Spleen (tissue), 11 donors: ENCODE measurements around the gene TLK1. TPM values are rescaled to one million over a fixed set of nuclear protein-coding genes. Genes with fewer than 3 reads are reported as not detected.

ENCODE experiments used
- DNase-seq: peaks from one replicate; pipeline ENCODE4 v3.0.0-alpha.2; 2020
- H3K27ac ChIP-seq, 8 donors: fragments of 200-600 bp; sonication (generic) in 7 of 8; 1 replicate in 4 of 8; 2 replicates in 4 of 8; pipeline versions ENCODE4 v1.5.0 to v1.8.0; 2016 to 2021; ENCODE audit warnings: inconsistent platforms in 4 of 8, mild to moderate bottlenecking in 4 of 8, moderate library complexity in 1 of 8
- H3K27me3 ChIP-seq, 7 donors: fragments of 200-600 bp; sonication (generic) in 6 of 7; replicated peaks in 1 of 7; 1 replicate in 4 of 7; 2 replicates in 3 of 7; pipeline versions ENCODE4 v1.5.0 to v1.8.0; 2016 to 2021; ENCODE audit warnings: inconsistent platforms in 3 of 7, mild to moderate bottlenecking in 1 of 7
- H3K36me3 ChIP-seq, 6 donors: fragments of 200-600 bp; sonication (generic) in 5 of 6; 1 replicate in 4 of 6; 2 replicates in 2 of 6; pipeline versions ENCODE4 v1.5.0 to v1.8.0; 2016 to 2021; ENCODE audit warnings: inconsistent platforms in 2 of 6
- H3K4me1 ChIP-seq, 6 donors: fragments of 200-600 bp; sonication (generic) in 5 of 6; 1 replicate in 3 of 6; 2 replicates in 3 of 6; pipeline versions ENCODE4 v1.5.0 to v1.8.0; 2016 to 2021; ENCODE audit warnings: inconsistent platforms in 3 of 6
- H3K4me3 ChIP-seq, 8 donors: fragments of 200-600 bp; sonication (generic) in 7 of 8; 1 replicate in 4 of 8; 2 replicates in 4 of 8; pipeline versions ENCODE4 v1.5.0 to v1.8.0; 2016 to 2021; ENCODE audit warnings: inconsistent platforms in 4 of 8, mild to moderate bottlenecking in 4 of 8, moderate library complexity in 2 of 8
- H3K9me3 ChIP-seq, 8 donors: fragments of 200-600 bp; sonication (generic) in 7 of 8; 1 replicate in 4 of 8; 2 replicates in 4 of 8; pipeline versions ENCODE4 v1.5.0 to v1.8.0; 2016 to 2021; ENCODE audit warnings: inconsistent platforms in 4 of 8
- POLR2A ChIP-seq, 3 donors: fragments of 450-650 bp; IDR thresholded peaks; one replicate each; pipeline ENCODE4 v1.5.1; 2017; ENCODE audit warnings: antibody characterized with exemption in 3 of 3, mild to moderate bottlenecking in 1 of 3
- POLR2AphosphoS5 ChIP-seq, 3 donors: sonication (generic); formaldehyde crosslinking; IDR thresholded peaks; one replicate each; pipeline ENCODE4 v1.5.1; 2017; ENCODE audit warnings: antibody characterized with exemption in 3 of 3
- WGBS, 5 donors: extraction: QIAGEN DNeasy Blood & Tissue Kit in 3 of 5; methylation state at CpG; one replicate each; pipeline versions ENCODE4 v1.1.5 to v1.1.7; 2013 to 2018; 5-methylcytosine and 5-hydroxymethylcytosine counted together
- intact Hi-C: fragments of 100-400 bp; cut with DNase I; formaldehyde crosslinking; loops from one replicate; pipeline ENCODE4 v1.15.0; 2023; ENCODE audit warnings: low total_unique reads
- polyA plus RNA-seq, 3 donors: library from polyadenylated mRNA; stranded (reverse); fragments of 200-250 nt; gene quantifications; one replicate each; pipeline ENCODE4 v1.2.1, GENCODE V29; 2013
- total RNA-seq, 7 donors: library from RNA; depleted of rRNA in 3 of 7; stranded (reverse); fragments of >200 nt in 3 of 7; fragmentation: NEBNext Ultra II Directional in 4 of 7; extraction: Animal tissue kit (Norgen Biotek cat#: 25700) in 4 of 7; gene quantifications; one replicate each; pipeline versions ENCODE4 v1.1.0 to v1.2.1, GENCODE V29; 2016 to 2021
- TF ChIP-seq, protein P1 (sequence below), 11 experiments: fragments of 200-600 bp in 7 of 11; fragments of 450-650 bp in 4 of 11; sonication (generic) in 4 of 11; IDR thresholded peaks in 8 of 11; conservative IDR thresholded peaks in 3 of 11; 1 replicate in 7 of 11; 2 replicates in 4 of 11; pipeline versions ENCODE4 v1.4.0 to v1.8.0; 2016 to 2021; ENCODE audit warnings: antibody characterized with exemption in 11 of 11, inconsistent platforms in 4 of 11, mild to moderate bottlenecking in 1 of 11
- donor health status: healthy with polysubstance abuse.
- donor health status: DM: no; HTN: no; CAD: no; lungs with moderate emphysema.
- donor health status: DM: no; HTN: no; CAD: no.
- donor health status: Bipolar disorder and iron deficiency.
- donor health status: healthy.
- donor health status: DM: no; HTN: no; CAD: no.
- donor health status: DM: yes; HTN: yes; CAD: no.

TLK1 gene
- total and polyA plus RNA-seq, 10 donors: 19.7 to 100.0 (median 81.7) TPM

DNA sequence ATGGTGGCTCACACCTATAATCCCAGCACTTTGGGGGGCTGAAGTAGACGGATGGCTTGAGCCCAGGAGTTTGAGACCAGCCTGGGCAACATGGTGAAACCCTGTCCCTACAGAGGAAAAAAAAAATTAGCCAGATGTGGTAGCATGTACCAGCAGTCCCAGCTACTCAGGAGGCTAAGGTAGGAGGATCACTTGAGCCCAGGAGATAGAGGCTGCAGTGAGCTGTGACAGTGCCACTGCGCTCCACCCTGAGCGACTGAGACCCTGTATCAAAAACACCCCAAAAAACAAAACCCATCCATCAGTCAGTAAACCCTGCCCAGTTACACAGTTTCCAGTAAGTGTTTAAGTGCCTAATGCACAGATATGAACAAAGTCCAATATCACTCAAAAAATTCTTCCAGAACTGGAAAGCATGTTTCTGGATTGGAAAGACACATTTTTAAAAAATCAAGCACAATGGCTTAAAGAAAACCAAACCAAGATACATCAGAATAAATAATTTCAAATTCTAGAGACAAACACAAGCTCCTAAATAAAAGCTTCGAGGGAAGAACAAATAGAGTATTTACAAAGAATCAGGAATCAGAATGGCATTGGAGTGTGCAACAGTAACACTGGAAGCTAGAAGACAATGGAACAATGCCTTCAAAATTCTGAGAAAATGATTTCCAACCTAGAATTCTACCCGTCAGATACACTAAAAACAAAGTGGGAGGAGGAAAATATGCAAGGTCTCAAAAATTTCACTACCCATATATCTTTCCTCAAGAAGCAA, 72.4 kb downstream of the TLK1 start:
- H3K4me1 ChIP-seq: peaks cover 5 to 59% (median 19%) of the 10 kb centered on the region in 6 donors
- DNase-seq: no peak
- TF ChIP-seq POLR2AphosphoS5 (IDR thresholded peaks at IDR 0.05): no peak
- TF ChIP-seq POLR2A (IDR thresholded peaks at IDR 0.05): no peak
- TF ChIP-seq, protein P1, sequence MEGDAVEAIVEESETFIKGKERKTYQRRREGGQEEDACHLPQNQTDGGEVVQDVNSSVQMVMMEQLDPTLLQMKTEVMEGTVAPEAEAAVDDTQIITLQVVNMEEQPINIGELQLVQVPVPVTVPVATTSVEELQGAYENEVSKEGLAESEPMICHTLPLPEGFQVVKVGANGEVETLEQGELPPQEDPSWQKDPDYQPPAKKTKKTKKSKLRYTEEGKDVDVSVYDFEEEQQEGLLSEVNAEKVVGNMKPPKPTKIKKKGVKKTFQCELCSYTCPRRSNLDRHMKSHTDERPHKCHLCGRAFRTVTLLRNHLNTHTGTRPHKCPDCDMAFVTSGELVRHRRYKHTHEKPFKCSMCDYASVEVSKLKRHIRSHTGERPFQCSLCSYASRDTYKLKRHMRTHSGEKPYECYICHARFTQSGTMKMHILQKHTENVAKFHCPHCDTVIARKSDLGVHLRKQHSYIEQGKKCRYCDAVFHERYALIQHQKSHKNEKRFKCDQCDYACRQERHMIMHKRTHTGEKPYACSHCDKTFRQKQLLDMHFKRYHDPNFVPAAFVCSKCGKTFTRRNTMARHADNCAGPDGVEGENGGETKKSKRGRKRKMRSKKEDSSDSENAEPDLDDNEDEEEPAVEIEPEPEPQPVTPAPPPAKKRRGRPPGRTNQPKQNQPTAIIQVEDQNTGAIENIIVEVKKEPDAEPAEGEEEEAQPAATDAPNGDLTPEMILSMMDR (IDR thresholded peaks at IDR 0.05 in 8 of 11, conservative IDR thresholded peaks at IDR 0.05 in 3 of 11): no peak
- H3K27me3 ChIP-seq: no peaks in the 10 kb centered on the region
- H3K4me3 ChIP-seq: no peak overlapping the region
- no peaks in the 10 kb centered on the region for H3K9me3 ChIP-seq
- peaks cover 0 to 12% (median 8%) of the 10 kb centered on the region in 6 donors for H3K36me3 ChIP-seq
- intact Hi-C loops: no loop called here
- no peak overlapping the region for H3K27ac ChIP-seq
- 89 to 97% (median 95%) methylated on average over 5 of the region's 5 CpGs for WGBS, 5 donors

DNA sequence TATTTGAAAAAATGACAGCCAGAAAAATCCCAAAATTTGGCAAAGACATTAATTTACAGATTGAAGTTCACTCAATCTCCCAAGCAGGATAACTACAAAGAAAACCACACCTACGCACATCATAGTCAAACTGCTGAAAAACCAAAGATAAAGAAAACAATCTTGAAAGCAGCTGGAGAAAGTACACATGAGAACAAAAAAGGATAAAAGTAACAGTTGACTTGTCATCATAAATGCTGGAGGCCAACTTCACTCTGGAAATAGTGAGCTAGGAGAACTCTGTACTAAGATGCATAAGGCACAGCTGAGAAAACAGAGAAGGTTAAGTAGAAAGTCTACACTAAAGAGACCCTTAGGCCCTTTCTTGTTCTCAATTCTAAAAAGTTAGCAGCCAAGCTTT, 73.1 kb downstream of the TLK1 start:
- DNase-seq: no peak
- TF ChIP-seq POLR2AphosphoS5 (IDR thresholded peaks at IDR 0.05) (no peak), POLR2A (IDR thresholded peaks at IDR 0.05) (no peak)
- TF ChIP-seq, protein P1 (IDR thresholded peaks at IDR 0.05 in 8 of 11, conservative IDR thresholded peaks at IDR 0.05 in 3 of 11): no peak
- H3K4me1 ChIP-seq: peaks cover 5 to 55% (median 18%) of the 10 kb centered on the region in 6 donors
- 83 to 100% (median 94%) methylated on average over 1 of the region's 1 CpG for WGBS, 5 donors
- no peak overlapping the region for H3K27ac ChIP-seq
- H3K9me3 ChIP-seq: no peaks in the 10 kb centered on the region
- H3K4me3 ChIP-seq: no peak overlapping the region
- intact Hi-C loops: no loop called here
- peaks cover 0 to 14% (median 8%) of the 10 kb centered on the region in 6 donors for H3K36me3 ChIP-seq
- H3K27me3 ChIP-seq: no peaks in the 10 kb centered on the region

DNA sequence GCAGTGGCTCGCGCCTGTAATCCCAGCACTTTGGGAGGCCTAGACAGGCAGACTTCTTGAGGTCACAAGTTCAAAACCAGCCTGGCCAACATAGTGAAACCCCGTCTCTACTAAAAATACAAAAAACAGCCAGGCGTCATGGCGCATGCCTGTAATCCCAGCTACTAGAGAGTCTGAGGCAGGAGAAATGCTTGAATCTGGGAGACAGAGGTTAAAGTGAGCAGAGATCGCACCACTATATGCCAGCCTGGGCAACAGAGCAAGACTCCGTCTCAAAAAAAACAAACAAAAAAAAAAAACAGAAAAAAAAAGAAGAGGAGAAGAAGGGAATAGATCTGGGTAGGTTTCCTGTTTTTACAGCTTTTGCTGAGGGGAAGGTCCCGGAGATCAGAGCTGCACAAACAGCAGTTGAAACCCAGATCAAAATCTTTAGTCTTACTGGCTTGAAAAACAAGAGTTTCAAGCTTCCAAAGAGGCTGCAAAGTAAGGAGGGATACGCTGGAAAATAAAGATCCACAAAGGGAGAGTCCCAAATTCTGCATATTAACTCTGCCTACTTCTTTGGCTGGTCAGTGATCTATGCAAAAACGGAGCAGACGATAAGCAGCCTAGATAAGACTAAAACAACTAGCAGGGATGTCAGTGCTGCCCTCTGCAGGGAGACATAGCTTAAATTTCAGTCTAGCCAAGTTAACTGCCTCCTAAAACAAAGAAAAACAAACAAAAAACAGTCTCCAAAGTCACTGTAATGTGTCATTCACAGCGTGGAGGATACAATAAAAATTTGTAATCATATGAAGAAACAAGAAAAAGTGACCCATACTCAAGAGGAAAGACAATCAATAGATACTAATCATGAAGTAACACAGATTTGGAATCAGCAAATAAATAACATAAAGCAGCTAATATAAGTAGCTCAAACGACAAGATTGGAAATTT, 74.1 kb downstream of the TLK1 start:
- intact Hi-C loops: no loop called here
- H3K9me3 ChIP-seq: no peaks in the 10 kb centered on the region
- no peak for DNase-seq
- TF ChIP-seq, protein P1 (IDR thresholded peaks at IDR 0.05 in 8 of 11, conservative IDR thresholded peaks at IDR 0.05 in 3 of 11): peak in 7 of 11 experiments; percentile 39 to 53 (median 49)
- TF ChIP-seq POLR2A (IDR thresholded peaks at IDR 0.05): no peak
- peaks cover 5 to 52% (median 18%) of the 10 kb centered on the region in 6 donors for H3K4me1 ChIP-seq
- peaks cover 0 to 16% (median 5%) of the 10 kb centered on the region in 6 donors for H3K36me3 ChIP-seq
- 55 to 62% (median 59%) methylated on average over 13 of the region's 13 CpGs for WGBS, 5 donors
- peak overlapping the region in 2 of 8 donors; percentile 3 to 9 for H3K27ac ChIP-seq
- H3K4me3 ChIP-seq: peak overlapping the region in 1 of 8 donors; percentile 4
- no peaks in the 10 kb centered on the region for H3K27me3 ChIP-seq
